WTC11 (cell line): Measurements from ENCODE around the gene ODAD3. TPM values are rescaled to one million over a fixed set of nuclear protein-coding genes. Genes with fewer than 3 reads are reported as not detected.

Experiments
- ATAC-seq: fragments of 200-7000 bp; cut with Tn5 transposase; 2 replicates; pipeline ENCODE4 v1.10.0; 2021; ENCODE audit warnings: mild to moderate bottlenecking, moderate library complexity
- CTCF ChIA-PET: fragments of 300-600 bp; sonication (Branson Sonifier 250); formaldehyde crosslinking; loops from one replicate; lab custom pipeline; 2021; ENCODE audit warnings: antibody characterized with exemption; lab: Charles Lee
- POLR2A ChIA-PET: fragments of 350-600 bp; sonication (Branson Sonifier 250); formaldehyde crosslinking; loops from one replicate; lab custom pipeline; 2021; ENCODE audit warnings: antibody characterized with exemption; lab: Charles Lee
- DNase-seq: peaks from one replicate; pipeline ENCODE4 v3.0.0; 2021; ENCODE audit warnings: low spot score
- H3K27ac Mint-ChIP-seq: 2 replicates; pipeline ENCODE4 v1.8.0; 2021; ENCODE audit warnings: mixed read lengths
- H3K27me3 Mint-ChIP-seq: 2 replicates; pipeline ENCODE4 v1.8.0; 2021; ENCODE audit warnings: low read depth, mild to moderate bottlenecking, moderate library complexity, mixed read lengths
- H3K36me3 Mint-ChIP-seq: 2 replicates; pipeline ENCODE4 v1.8.0; 2021; ENCODE audit warnings: mixed read lengths
- H3K4me1 Mint-ChIP-seq: 2 replicates; pipeline ENCODE4 v1.8.0; 2022; ENCODE audit warnings: mixed read lengths
- H3K4me3 Mint-ChIP-seq: 2 replicates; pipeline ENCODE4 v1.8.0; 2021; ENCODE audit warnings: mild to moderate bottlenecking, moderate library complexity, mixed read lengths
- H3K9me3 Mint-ChIP-seq: 2 replicates; pipeline ENCODE4 v1.8.0; 2021; ENCODE audit warnings: mixed read lengths
- CREM ChIP-seq: sonication (generic); formaldehyde crosslinking; IDR thresholded peaks from 2 replicates; pipeline ENCODE4 v1.8.1; 2022; ENCODE audit warnings: mild to moderate bottlenecking, missing genetic modification reagents, moderate library complexity
- EMX1 ChIP-seq: fragments of 250-450 bp; sonication (Bioruptor Pico); IDR thresholded peaks from 2 replicates; pipeline ENCODE4 v1.8.0; 2021; ENCODE audit warnings: mild to moderate bottlenecking
- FOXK1 ChIP-seq: sonication (generic); formaldehyde crosslinking; IDR thresholded peaks from 2 replicates; pipeline ENCODE4 v1.8.0; 2022; ENCODE audit warnings: mild to moderate bottlenecking, moderate library complexity, missing genetic modification reagents
- FOXP1 ChIP-seq: sonication (generic); formaldehyde crosslinking; IDR thresholded peaks from 2 replicates; pipeline ENCODE4 v1.8.0; 2022; ENCODE audit warnings: missing genetic modification reagents, mild to moderate bottlenecking, moderate library complexity, borderline replicate concordance
- HMGA2 ChIP-seq: fragments of 250-450 bp; sonication (Bioruptor Pico); IDR thresholded peaks from 2 replicates; pipeline ENCODE4 v1.4.0; 2021; ENCODE audit warnings: mild to moderate bottlenecking, moderate library complexity
- IRF2 ChIP-seq: sonication (generic); formaldehyde crosslinking; IDR thresholded peaks from 2 replicates; pipeline ENCODE4 v1.8.0; 2022; ENCODE audit warnings: low read depth, missing genetic modification reagents, borderline replicate concordance
- MXD4 ChIP-seq: fragments of 250-450 bp; sonication (Bioruptor Pico); IDR thresholded peaks from 2 replicates; pipeline ENCODE4 v1.8.0; 2021; ENCODE audit warnings: mild to moderate bottlenecking, moderate library complexity, borderline replicate concordance
- NFYB ChIP-seq: sonication (generic); formaldehyde crosslinking; conservative IDR thresholded peaks from 2 replicates; pipeline ENCODE4 v1.8.0; 2022; ENCODE audit warnings: low read depth, missing genetic modification reagents
- NR2C2 ChIP-seq: sonication (generic); formaldehyde crosslinking; IDR thresholded peaks from 2 replicates; pipeline ENCODE4 v1.8.0; 2022; ENCODE audit warnings: mild to moderate bottlenecking, missing genetic modification reagents
- OVOL2 ChIP-seq: fragments of 250-450 bp; sonication (Bioruptor Pico); IDR thresholded peaks from 2 replicates; pipeline ENCODE4 v1.9.0; 2021; ENCODE audit warnings: mild to moderate bottlenecking, borderline replicate concordance
- PRRX2 ChIP-seq: fragments of 250-450 bp; sonication (Bioruptor Pico); IDR thresholded peaks from 2 replicates; pipeline ENCODE4 v1.8.0; 2021; ENCODE audit warnings: mild to moderate bottlenecking
- RORB ChIP-seq: fragments of 250-450 bp; sonication (Bioruptor Pico); IDR thresholded peaks from 2 replicates; pipeline ENCODE4 v1.9.0; 2021; ENCODE audit warnings: mild to moderate bottlenecking
- SOX15 ChIP-seq: fragments of 250-450 bp; sonication (Bioruptor Pico); IDR thresholded peaks from 2 replicates; pipeline ENCODE4 v1.9.0; 2021; ENCODE audit warnings: mild to moderate bottlenecking
- SP1 ChIP-seq: sonication (generic); formaldehyde crosslinking; conservative IDR thresholded peaks from 2 replicates; pipeline ENCODE4 v1.8.1; 2022; ENCODE audit warnings: missing genetic modification reagents
- TP53 ChIP-seq: sonication (generic); formaldehyde crosslinking; IDR thresholded peaks from 2 replicates; pipeline ENCODE4 v1.8.1; 2023; ENCODE audit warnings: mild to moderate bottlenecking, missing genetic modification reagents
- ZNF396 ChIP-seq: fragments of 250-450 bp; sonication (Bioruptor Pico); IDR thresholded peaks from 2 replicates; pipeline ENCODE4 v1.8.0; 2021; ENCODE audit warnings: mild to moderate bottlenecking, moderate library complexity, borderline replicate concordance
- ZNF423 ChIP-seq: fragments of 250-450 bp; sonication (Bioruptor Pico); IDR thresholded peaks from 2 replicates; pipeline ENCODE4 v2.1.2; 2022; ENCODE audit warnings: mild to moderate bottlenecking, moderate library complexity
- total RNA-seq: library from RNA; stranded (reverse); gene quantifications from 3 replicates; pipeline ENCODE4 v1.2.3, GENCODE V29; 2021
- TF ChIP-seq, protein P1 (sequence below): sonication (generic); formaldehyde crosslinking; IDR thresholded peaks from 2 replicates; pipeline ENCODE4 v1.8.0; 2022; ENCODE audit warnings: mild to moderate bottlenecking, missing genetic modification reagents
- TF ChIP-seq, protein P2 (sequence below): sonication (generic); formaldehyde crosslinking; IDR thresholded peaks from 2 replicates; pipeline ENCODE4 v1.8.0; 2022; ENCODE audit warnings: mild to moderate bottlenecking, missing genetic modification reagents
- TF ChIP-seq, protein P3 (sequence below): fragments of 250-450 bp; sonication (Bioruptor Pico); IDR thresholded peaks from 2 replicates; pipeline ENCODE4 v1.9.0; 2021; ENCODE audit warnings: mild to moderate bottlenecking
- TF ChIP-seq, protein P4 (sequence below): sonication (generic); formaldehyde crosslinking; IDR thresholded peaks from 2 replicates; pipeline ENCODE4 v1.8.1; 2023; ENCODE audit warnings: mild to moderate bottlenecking, missing genetic modification reagents
- TF ChIP-seq, protein P5 (sequence below): fragments of 250-450 bp; sonication (Bioruptor Pico); IDR thresholded peaks from 2 replicates; pipeline ENCODE4 v2.1.2; 2022; ENCODE audit warnings: mild to moderate bottlenecking, moderate library complexity
- TF ChIP-seq, protein P6 (sequence below): sonication (generic); formaldehyde crosslinking; IDR thresholded peaks from 2 replicates; pipeline ENCODE4 v1.8.0; 2022; ENCODE audit warnings: mild to moderate bottlenecking, missing genetic modification reagents

The ODAD3 gene
- total RNA-seq, 1 experiment from 2014 or later: 4.1 TPM

DNA sequence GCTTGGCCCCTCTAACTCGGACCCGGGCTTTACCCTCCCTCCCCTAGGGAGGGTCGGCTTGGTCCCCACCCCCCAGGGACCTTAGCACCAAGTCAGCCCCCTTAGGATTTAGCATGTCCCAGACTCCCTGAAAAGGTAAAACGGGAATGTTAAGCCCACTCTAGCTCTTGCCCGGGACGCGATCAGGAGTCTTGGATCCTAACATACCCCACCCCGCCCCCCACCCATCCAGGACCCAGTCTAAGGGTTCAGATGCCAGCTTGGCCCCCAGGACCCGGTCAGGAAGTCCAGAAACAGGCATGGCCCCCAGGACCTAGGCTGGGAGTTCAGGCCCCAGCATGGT, 51.2 kb downstream of the ODAD3 start:
- H3K27ac Mint-ChIP-seq: no peak overlapping the region
- peak overlapping the region; percentile 91 for H3K4me3 Mint-ChIP-seq

DNA sequence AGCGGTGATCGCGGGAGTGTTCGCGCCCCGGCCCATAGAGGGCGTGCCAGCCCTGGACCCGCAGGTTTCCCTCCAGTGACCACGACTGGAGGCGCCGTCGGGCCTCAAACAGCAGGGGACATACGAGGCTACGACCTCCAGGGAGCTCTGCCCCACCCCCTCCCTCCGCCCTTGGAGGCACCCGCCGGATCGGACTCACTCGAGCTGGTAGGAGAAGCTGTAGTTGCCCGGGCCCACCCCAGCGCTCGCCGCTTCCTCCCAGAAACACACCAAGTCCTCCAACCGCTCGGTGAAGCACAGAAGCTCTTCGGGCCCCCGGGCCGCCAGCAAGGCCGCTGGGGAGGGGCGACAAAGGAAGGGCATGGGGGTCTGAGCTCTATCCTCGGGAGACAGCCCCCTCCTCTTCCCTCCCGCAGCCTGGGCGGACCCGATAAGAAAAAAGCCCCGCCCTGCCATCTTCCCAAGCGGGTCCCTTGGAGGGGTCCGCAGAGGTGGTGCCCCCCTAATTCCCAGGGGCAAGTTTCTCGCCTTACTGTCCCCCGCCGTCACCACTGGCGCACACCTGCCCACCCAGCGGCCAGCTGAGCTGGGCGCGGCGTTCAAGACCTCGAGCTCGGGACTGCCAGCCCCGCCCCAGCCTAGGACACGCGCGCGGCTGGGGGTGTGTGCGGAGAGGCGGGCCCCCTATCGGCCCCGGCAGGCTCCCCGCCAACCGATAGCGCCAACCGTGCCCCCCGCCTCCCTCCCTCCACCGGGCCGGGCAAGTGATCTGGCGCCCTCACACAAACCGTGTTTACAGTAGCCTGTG, 51.8 kb downstream of the ODAD3 start:
- peak; percentile 87 for DNase-seq
- ATAC-seq: 0 out of 2 replicates have a peak, but pooled peaks have one; percentile 0
- H3K9me3 Mint-ChIP-seq: peaks cover 3% of the 10 kb centered on the region; the same call in 1 of the 2 replicates
- H3K4me1 Mint-ChIP-seq: peaks cover 23% of the 10 kb centered on the region
- H3K27ac Mint-ChIP-seq: peak overlapping the region; percentile 95
- H3K27me3 Mint-ChIP-seq: peaks cover 3% of the 10 kb centered on the region; the same call in 1 of the 2 replicates
- peak overlapping the region; percentile 91 for H3K4me3 Mint-ChIP-seq
- ChIA-PET POLR2A (interaction anchor here (0.7 to 5.9 kb wide), 9 partner anchors 8 to 525 kb away, joined by 3 to 115 read pairs (median 5); partner anchors contain the start of genes ELOF1, ODAD3, PRKCSH and RGL3), CTCF (interaction anchor here (0.6 to 5.3 kb wide), 49 partner anchors 8 to 257 kb away, joined by 3 to 308 read pairs (median 5); partner anchors contain the start of genes CCDC159, CNN1, DOCK6 and ELAVL3)
- H3K36me3 Mint-ChIP-seq: peaks cover 4% of the 10 kb centered on the region
- TF ChIP-seq NR2C2 (CRISPR knock-in tag): no peak
- TF ChIP-seq NFYB (CRISPR knock-in tag): 0 out of 2 replicates have a peak, but pooled peaks have one; percentile 13
- peak; percentile 68; the same call in 1 of the 2 replicates for TF ChIP-seq PRRX2 (CRISPR knock-in tag)
- TF ChIP-seq EMX1: 0 out of 2 replicates have a peak, but pooled peaks have one; percentile 69
- no peak for TF ChIP-seq TP53 (CRISPR knock-in tag)
- TF ChIP-seq, protein P1, sequence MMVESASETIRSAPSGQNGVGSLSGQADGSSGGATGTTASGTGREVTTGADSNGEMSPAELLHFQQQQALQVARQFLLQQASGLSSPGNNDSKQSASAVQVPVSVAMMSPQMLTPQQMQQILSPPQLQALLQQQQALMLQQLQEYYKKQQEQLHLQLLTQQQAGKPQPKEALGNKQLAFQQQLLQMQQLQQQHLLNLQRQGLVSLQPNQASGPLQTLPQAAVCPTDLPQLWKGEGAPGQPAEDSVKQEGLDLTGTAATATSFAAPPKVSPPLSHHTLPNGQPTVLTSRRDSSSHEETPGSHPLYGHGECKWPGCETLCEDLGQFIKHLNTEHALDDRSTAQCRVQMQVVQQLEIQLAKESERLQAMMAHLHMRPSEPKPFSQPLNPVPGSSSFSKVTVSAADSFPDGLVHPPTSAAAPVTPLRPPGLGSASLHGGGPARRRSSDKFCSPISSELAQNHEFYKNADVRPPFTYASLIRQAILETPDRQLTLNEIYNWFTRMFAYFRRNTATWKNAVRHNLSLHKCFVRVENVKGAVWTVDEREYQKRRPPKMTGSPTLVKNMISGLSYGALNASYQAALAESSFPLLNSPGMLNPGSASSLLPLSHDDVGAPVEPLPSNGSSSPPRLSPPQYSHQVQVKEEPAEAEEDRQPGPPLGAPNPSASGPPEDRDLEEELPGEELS (CRISPR knock-in tag): peak; percentile 52; the same call in 1 of the 2 replicates
- TF ChIP-seq, protein P2, sequence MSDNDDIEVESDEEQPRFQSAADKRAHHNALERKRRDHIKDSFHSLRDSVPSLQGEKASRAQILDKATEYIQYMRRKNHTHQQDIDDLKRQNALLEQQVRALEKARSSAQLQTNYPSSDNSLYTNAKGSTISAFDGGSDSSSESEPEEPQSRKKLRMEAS (CRISPR knock-in tag): peak; percentile 50
- TF ChIP-seq, protein P3, sequence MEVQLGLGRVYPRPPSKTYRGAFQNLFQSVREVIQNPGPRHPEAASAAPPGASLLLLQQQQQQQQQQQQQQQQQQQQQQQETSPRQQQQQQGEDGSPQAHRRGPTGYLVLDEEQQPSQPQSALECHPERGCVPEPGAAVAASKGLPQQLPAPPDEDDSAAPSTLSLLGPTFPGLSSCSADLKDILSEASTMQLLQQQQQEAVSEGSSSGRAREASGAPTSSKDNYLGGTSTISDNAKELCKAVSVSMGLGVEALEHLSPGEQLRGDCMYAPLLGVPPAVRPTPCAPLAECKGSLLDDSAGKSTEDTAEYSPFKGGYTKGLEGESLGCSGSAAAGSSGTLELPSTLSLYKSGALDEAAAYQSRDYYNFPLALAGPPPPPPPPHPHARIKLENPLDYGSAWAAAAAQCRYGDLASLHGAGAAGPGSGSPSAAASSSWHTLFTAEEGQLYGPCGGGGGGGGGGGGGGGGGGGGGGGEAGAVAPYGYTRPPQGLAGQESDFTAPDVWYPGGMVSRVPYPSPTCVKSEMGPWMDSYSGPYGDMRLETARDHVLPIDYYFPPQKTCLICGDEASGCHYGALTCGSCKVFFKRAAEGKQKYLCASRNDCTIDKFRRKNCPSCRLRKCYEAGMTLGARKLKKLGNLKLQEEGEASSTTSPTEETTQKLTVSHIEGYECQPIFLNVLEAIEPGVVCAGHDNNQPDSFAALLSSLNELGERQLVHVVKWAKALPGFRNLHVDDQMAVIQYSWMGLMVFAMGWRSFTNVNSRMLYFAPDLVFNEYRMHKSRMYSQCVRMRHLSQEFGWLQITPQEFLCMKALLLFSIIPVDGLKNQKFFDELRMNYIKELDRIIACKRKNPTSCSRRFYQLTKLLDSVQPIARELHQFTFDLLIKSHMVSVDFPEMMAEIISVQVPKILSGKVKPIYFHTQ (CRISPR knock-in tag): no peak
- peak; percentile 52 for TF ChIP-seq SP1 (CRISPR knock-in tag)
- TF ChIP-seq, protein P4, sequence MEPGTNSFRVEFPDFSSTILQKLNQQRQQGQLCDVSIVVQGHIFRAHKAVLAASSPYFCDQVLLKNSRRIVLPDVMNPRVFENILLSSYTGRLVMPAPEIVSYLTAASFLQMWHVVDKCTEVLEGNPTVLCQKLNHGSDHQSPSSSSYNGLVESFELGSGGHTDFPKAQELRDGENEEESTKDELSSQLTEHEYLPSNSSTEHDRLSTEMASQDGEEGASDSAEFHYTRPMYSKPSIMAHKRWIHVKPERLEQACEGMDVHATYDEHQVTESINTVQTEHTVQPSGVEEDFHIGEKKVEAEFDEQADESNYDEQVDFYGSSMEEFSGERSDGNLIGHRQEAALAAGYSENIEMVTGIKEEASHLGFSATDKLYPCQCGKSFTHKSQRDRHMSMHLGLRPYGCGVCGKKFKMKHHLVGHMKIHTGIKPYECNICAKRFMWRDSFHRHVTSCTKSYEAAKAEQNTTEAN (CRISPR knock-in tag): peak; percentile 73; the same call in 1 of the 2 replicates
- TF ChIP-seq HMGA2 (CRISPR knock-in tag): no peak
- peak; percentile 18; the same call in 1 of the 2 replicates for TF ChIP-seq FOXK1 (CRISPR knock-in tag)
- TF ChIP-seq FOXP1 (CRISPR knock-in tag): peak; percentile 59; the same call in 1 of the 2 replicates
- TF ChIP-seq OVOL2 (CRISPR knock-in tag): no peak
- no peak for TF ChIP-seq CREM (CRISPR knock-in tag)
- TF ChIP-seq RORB: no peak
- no peak for TF ChIP-seq SOX15 (CRISPR knock-in tag)
- peak; percentile 79 for TF ChIP-seq ZNF423
- TF ChIP-seq MXD4 (CRISPR knock-in tag): peak; percentile 72; the same call in 1 of the 2 replicates
- TF ChIP-seq, protein P5, sequence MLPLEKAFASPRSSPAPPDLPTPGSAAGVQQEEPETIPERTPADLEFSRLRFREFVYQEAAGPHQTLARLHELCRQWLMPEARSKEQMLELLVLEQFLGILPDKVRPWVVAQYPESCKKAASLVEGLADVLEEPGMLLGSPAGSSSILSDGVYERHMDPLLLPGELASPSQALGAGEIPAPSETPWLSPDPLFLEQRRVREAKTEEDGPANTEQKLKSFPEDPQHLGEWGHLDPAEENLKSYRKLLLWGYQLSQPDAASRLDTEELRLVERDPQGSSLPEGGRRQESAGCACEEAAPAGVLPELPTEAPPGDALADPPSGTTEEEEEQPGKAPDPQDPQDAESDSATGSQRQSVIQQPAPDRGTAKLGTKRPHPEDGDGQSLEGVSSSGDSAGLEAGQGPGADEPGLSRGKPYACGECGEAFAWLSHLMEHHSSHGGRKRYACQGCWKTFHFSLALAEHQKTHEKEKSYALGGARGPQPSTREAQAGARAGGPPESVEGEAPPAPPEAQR: peak; percentile 73; the same call in 1 of the 2 replicates
- peak; percentile 82; the same call in 1 of the 2 replicates for TF ChIP-seq ZNF396 (CRISPR knock-in tag)
- TF ChIP-seq IRF2 (CRISPR knock-in tag): no peak

More for the DNA sequence above, 51.2 kb downstream of the ODAD3 start:
- TF ChIP-seq, protein P6, sequence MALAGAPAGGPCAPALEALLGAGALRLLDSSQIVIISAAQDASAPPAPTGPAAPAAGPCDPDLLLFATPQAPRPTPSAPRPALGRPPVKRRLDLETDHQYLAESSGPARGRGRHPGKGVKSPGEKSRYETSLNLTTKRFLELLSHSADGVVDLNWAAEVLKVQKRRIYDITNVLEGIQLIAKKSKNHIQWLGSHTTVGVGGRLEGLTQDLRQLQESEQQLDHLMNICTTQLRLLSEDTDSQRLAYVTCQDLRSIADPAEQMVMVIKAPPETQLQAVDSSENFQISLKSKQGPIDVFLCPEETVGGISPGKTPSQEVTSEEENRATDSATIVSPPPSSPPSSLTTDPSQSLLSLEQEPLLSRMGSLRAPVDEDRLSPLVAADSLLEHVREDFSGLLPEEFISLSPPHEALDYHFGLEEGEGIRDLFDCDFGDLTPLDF: no peak
- H3K36me3 Mint-ChIP-seq: peaks cover 4% of the 10 kb centered on the region
- peaks cover 3% of the 10 kb centered on the region; the same call in 1 of the 2 replicates for H3K9me3 Mint-ChIP-seq
- H3K4me1 Mint-ChIP-seq: peaks cover 20% of the 10 kb centered on the region
- POLR2A ChIA-PET: interaction anchor here (1.4 to 5.9 kb wide), 4 partner anchors 9 to 175 kb away, joined by 5 to 115 read pairs (median 11); partner anchors contain the start of genes ELOF1, ODAD3, PRKCSH and RGL3
- CTCF ChIA-PET: interaction anchor here (0.6 to 5.3 kb wide), 38 partner anchors 8 to 217 kb away, joined by 3 to 308 read pairs (median 6); partner anchors contain the start of genes CCDC159, DOCK6, ELAVL3 and ELOF1
- DNase-seq: no peak
- ATAC-seq: no peak
- H3K27me3 Mint-ChIP-seq: peaks cover 3% of the 10 kb centered on the region; the same call in 1 of the 2 replicates
